Choroid plexus epithelial cell (primary cell): ENCODE results near the gene CACNB4.

Source experiments
- DNase-seq: peaks from one replicate; pipeline ENCODE4 v3.0.0-alpha.2; 2010; ENCODE audit warnings: low read depth
- H3K4me3 ChIP-seq: 2 replicates; pipeline ENCODE4 v1.5.1; 2011; ENCODE audit warnings: low read depth, mild to moderate bottlenecking, control low read depth, low read length, moderate library complexity
- TF ChIP-seq, protein P1 (sequence below): conservative IDR thresholded peaks from 2 replicates; pipeline ENCODE4 v1.5.1; 2011; ENCODE audit warnings: low read depth, mild to moderate bottlenecking, control low read depth, inconsistent platforms, low read length, moderate library complexity

CACNB4 gene

DNA sequence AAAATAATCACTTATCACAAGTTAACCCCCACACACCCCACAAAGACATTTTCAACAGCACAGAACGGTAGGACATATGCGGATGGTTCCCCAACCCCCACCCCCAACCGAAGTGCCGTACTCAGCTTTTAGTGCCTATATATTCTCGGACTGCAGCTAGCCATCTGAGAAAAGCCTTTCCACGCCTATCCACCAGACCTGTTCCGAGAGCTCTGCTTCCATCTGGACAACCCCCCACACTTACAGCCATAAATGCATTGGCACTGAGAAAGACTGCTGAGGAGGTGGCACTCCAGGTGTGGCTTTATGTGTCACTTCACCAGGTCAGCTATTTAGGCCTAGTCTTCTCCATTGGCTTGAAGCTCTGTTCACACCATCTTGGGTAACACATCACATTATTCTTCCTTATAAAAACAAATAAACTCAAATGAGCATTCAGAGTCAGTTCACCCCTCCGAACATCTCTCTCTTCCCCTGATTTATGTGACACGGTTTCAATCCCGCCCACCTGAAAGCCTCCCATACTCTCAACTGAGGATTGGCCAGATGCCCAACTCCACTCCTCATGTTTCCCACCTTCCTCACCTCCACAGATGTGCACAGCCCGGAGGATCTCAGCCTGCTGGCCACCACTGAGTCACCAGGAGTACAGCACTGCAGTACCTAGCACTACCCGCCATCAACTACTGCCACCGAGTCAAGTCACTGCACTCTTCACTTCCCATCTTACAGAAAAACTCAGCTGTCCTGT is 127.4 kb downstream of the CACNB4 start:
- TF ChIP-seq, protein P1, sequence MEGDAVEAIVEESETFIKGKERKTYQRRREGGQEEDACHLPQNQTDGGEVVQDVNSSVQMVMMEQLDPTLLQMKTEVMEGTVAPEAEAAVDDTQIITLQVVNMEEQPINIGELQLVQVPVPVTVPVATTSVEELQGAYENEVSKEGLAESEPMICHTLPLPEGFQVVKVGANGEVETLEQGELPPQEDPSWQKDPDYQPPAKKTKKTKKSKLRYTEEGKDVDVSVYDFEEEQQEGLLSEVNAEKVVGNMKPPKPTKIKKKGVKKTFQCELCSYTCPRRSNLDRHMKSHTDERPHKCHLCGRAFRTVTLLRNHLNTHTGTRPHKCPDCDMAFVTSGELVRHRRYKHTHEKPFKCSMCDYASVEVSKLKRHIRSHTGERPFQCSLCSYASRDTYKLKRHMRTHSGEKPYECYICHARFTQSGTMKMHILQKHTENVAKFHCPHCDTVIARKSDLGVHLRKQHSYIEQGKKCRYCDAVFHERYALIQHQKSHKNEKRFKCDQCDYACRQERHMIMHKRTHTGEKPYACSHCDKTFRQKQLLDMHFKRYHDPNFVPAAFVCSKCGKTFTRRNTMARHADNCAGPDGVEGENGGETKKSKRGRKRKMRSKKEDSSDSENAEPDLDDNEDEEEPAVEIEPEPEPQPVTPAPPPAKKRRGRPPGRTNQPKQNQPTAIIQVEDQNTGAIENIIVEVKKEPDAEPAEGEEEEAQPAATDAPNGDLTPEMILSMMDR = no peak
- no peak for DNase-seq
- no peak overlapping the region for H3K4me3 ChIP-seq

DNA sequence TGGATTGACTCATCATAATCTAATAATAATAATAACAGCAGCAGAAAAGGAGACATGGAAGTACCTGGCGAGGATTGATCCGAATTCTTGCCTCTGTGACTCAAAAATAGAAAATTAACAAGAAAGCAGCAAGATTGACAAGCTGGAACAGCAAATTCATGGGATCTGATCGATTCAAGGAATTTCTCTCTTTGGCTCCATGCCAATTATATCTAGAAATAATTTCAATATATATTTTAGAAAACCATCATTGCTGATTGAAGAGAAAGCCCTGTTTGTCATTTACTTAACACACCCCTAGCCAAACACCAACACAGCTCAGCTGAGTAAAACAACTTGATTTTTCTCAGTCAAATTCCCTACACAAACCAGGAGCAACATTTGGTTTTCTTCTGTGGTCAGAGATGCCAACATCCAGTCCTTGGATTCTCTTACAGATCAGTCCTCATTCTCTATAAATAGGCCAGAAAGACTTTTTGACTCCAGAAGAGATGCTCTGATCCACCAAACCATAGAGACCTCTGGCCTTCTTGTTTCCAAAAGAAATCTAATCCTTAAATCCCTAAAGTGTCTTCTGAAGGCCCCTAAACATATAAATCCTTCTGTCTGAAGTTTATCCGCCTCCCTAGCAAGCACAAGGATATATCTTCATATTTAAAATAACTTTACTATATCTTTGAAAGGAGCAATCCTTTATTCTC is 129.9 kb downstream of the CACNB4 start:
- TF ChIP-seq, protein P1 = no peak
- H3K4me3 ChIP-seq = no peak overlapping the region
- no peak for DNase-seq

DNA sequence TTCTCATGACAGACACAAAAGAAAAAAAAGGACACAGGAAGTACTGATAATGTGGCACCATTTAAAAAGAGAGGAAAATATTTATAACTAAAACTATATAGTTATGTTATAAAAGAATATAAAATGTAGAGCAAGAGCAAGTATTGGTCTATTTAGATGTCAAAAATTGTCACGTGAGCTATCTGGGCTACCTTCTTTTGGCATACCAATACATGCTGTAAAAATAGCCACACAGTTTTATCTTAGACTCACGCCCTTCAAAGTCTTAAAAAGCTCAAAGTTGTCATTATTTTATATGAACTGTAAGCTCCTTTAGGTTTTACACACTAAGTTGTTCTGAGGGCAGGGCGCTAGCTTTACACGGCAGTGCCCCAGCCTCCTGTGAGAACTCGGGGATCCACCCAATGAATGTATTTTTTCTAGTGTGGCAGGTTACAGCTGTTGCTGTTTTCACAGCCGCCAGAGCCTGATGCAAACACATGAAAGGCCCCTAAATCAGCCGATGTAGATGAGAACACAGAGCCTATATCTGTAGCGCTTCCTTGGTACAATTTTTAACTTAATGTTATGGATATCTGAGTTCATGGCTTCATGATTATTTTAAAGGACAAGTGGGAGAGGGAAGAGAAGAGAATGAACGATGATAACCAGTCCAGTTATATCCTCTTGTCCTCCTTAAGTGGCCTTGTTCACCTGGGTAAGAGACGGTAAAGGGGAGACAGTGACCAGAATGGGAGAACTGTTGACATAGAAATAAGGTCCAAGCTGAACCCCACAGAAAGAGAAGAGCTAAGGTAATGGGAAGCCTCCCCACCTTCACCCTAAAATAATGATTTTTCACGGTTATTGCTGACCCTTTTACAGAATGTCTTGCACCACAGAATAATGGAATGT is 130.8 kb downstream of the CACNB4 start:
- TF ChIP-seq, protein P1 = no peak
- DNase-seq = no peak
- H3K4me3 ChIP-seq = no peak overlapping the region

DNA sequence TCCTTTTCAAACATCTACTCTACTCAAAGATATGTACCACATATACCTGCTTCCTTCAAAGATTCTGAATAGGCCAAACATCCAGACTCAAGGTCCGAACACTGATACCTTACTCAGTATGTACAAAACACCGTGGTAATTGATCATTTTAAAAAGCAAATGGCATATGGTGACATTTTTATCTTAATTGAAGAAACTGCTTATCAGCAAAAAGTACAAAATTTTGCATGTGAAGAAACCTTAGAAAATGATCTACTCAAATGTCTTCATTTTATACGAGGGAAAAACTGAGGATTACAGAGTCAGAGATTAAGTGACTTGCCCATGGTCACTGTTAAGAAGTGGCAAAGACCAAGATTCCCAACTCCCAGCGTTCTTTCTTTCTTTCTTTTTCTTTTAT is 133.0 kb downstream of the CACNB4 start:
- no peak overlapping the region for H3K4me3 ChIP-seq
- TF ChIP-seq, protein P1 = no peak
- no peak for DNase-seq

DNA sequence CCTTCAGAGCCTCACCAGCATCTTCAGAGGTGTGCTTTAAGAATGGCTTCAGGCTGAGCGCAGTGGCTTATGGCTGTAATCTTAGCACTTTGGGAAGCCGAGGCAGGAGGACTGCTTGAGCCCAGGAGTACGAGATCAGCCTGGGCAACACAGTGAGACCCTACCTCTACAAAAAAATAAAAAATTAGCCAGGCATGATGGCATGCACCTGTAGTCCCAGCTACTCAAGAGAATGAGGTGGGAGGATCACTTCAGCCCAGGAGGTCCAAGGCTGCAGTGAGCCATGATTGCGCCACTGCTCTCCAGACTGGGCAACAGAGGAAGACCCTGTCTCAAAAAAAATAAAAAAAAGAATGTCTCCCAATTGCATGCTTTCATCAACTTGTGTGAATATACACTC is 137.3 kb downstream of the CACNB4 start:
- TF ChIP-seq, protein P1 = no peak
- DNase-seq = no peak
- no peak overlapping the region for H3K4me3 ChIP-seq

DNA sequence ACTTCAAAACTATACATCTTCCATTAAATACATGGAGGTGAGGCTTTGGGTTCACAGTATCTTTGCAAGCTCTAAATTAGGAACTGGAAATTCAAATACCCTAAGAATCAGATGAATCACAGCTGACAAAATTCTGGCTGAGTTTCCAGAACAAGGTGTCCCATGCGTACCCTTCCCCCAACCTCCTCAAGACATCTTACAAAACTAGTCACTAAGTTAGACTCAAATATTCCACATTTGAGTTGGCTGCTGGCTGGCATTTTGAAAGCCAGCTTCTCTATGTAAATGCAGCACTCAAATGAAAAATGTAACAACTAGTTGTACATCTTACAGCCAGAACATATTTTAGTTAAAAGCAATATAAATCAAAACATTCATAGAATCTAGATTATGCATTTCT is 139.6 kb downstream of the CACNB4 start:
- no peak overlapping the region for H3K4me3 ChIP-seq
- no peak for DNase-seq
- TF ChIP-seq, protein P1 = no peak
